ENCODE measurements around the gene MVK.

Gene MVK

GRCh38 chr12:109573029-109573913 is at the start of gene MVK, which contains the start of gene MMAB:
Gene MVK, plus strand, starts transcription at chr12:109573794. Its CDS starts 1,029 bp downstream, at chr12:109574823.
Gene MMAB, minus strand, starts transcription at chr12:109573504. Its CDS starts 24 bp downstream, at chr12:109573480.
- peak; percentile 100 for DNase-seq

DNA sequence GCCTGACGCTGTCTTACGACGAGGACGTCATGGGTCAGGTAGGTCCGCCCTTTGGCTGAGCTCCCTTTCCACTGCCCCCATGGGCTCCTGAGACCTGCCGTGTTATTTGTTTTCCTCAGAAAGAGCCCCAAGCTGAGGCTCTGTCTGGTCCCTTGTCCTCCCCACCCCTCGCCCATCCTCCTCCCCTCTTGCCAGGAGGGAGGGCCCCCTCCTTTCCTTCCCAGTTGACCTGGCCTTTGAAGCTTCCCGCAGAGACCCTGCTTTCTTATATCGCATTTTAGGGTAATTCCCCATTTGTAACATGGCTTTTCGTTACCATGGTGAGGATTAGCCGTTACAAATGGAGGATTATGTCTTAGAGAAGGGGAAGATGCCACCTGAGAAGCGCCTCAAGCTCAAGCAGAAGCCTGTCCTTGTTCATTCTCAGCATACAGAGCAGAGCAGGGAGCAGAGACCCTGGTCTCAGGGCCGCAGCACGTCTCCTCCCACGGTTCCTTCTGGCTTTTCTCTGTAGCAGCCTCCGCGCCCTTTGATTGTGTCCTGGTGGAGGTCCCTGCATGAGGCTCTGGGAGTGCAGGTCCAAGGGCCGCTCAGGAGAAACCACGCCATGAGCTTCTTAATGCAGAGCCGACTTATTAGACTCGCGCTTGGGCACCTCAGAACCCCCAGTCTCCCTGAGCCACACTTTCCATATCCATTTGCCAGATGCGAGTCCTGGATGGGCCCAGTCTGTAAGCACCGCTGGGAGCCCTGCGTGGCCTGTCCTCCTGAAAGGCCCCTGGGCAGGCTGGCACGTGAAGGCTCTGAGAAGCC is 48.9 kb upstream of the MVK start:
- peak; percentile 94 for DNase-seq

GRCh38 chr12:109525279-109525585 is 48.4 kb upstream of the MVK start:
- no peak for DNase-seq

DNA sequence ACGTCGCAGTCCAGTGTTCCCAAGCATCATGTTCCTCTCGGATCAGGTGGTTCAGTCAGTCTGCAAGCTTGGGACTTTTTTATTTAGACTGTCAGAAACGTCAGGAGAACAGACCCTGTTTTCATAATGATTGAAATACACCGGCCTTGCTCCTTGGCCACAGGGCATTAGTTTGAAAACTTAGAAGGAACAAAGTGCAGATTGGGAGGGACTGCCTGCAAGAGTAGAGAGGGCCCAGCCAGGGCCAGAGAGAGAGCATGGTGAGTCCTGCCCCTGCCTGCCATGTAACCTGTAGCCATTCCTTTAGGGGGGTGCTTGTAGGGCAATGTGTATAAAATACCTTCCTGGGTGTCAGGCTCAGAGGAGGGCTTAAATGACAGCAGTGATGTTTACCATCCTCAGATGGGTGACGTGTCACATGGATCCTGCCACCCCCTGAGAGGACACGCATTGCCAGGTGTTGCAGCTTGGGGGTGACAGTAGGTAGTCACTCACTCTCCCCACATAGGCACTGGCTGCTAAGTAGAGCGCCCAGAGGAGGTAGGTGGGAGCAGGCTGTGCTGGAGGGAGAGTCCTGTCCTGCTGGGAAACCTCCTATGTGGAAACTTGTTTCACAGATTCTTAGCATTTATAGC is 46.0 kb upstream of the MVK start:
- no peak for DNase-seq

DNA sequence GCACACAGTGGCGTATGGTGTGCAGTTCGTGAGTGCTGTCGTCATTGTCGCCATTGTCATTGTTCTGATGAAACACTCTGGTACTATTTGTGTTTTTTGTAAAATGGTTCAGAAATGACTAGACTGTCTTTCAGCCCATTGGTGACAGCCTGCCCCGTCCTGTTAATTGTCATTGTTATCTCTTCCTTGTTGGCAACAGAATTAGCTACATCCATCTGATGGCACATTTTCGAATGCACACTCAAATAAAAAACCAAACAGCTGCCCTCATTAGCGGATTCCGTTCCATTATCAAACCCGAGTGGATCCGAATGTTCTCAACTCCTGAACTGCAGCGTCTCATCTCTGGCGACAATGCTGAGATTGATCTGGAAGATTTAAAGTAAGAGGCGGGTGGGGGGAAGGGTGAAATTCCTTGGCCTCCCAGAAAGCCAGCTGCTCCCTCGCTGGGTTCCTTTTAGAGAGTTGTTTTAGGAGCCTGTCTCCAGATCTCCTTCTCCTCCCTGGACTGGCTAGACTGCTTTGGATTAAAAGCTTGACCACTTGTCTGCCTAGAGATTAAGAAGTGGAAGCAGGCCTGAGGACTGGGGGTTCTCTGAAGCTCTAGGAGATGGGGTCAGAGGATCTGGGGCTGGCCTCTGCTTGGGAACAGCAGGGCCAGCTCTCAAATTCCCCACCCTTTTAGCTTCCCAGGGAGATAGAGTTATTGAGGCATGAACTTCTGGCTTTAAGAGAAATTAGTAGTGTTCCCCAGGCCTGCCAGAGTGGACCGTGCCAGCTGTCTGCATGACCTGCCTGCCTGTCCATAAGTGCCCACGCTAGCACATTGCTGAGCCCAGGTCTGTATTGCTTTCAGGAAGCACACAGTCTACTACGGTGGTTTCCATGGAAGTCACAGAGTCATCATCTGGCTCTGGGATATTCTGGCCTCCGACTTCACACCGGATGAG is 43.6 kb upstream of the MVK start:
- peak; percentile 89 for DNase-seq

GRCh38 chr12:109531411-109531810 is 42.2 kb upstream of the MVK start:
- DNase-seq: no peak

- no peak for DNase-seq
Measured at GRCh38 chr12:109532721-109533486, 40.7 kb upstream of the MVK start.

GRCh38 chr12:109533487-109533740 is 40.2 kb upstream of the MVK start:
- no peak for DNase-seq

GRCh38 chr12:109534456-109534855 is 39.1 kb upstream of the MVK start:
- DNase-seq: no peak

DNA sequence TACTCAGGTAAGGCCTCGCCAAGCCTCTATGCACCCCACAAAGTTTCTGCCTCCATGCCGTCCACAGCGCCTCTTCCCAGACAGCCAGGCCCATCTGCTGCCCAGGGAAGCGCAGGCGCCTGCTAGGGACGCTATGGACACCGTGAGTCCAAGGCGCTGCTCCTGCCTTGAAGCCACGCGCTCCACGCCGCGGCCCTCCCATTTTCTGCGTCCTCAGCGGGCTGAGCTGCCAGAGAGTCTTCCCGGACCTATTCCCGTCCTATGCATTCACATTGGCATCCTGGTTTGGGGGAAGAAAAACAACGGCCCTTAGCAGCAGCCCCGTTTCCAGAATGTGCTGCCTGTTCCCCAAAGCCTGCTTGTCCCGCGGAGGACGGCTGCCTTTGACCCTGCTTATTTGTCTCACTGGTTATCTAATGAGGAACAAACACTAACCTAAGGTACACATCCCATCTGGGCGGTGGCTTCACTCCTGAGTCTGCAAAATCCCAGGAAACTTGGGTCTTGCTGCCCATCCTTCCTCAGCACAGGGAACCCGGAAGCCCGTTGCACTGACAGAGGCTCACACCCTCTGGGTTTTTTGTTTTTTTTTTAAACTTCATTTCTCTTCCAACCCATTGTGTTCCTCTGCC is 38.2 kb upstream of the MVK start:
- DNase-seq: no peak

- no peak for DNase-seq
Measured at GRCh38 chr12:109535863-109536250, 37.7 kb upstream of the MVK start.

DNA sequence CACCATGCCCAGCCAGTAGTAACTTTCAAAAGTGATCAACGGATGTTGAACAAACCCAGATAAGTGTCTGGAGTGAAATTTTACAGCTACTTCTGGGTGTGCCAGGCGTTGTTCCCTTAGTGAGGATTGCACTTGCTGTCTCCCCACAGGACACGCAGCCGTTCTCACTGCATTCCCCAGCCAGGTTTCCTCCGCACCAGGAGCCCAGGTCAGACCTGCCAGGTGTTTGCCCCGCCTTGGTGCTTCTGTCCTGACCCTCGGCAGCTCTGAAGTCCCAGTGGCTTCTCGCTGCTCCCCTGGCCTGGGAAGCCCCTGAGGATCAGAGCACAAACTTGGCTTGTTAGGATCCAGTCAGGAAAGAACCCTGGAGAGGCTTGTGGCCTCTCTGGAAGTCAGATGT is 36.5 kb upstream of the MVK start:
- no peak for DNase-seq

- DNase-seq: peak; percentile 86
Measured at GRCh38 chr12:109538191-109538863, 35.3 kb upstream of the MVK start.

DNA sequence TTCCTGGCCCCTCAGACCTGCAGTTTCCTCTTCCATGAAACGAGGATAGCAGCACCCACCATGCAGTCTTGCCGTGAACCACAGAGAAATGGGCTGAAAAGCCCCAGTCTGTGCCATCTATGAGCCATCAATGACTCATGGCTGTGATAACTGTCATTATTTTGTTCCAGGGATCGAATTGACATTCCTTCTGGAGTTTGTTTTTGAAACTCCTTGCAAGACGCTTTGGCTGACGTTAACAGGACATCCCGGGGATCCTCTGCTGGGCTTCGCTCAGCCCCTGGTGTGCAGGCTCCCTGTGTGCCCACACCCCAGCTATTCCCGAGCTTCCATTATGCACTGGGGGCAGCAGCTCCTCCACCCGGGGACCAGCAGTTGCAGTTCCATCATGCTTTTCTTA is 34.1 kb upstream of the MVK start:
- no peak for DNase-seq

GRCh38 chr12:109540526-109541412 is 32.8 kb upstream of the MVK start:
- no peak for DNase-seq

DNA sequence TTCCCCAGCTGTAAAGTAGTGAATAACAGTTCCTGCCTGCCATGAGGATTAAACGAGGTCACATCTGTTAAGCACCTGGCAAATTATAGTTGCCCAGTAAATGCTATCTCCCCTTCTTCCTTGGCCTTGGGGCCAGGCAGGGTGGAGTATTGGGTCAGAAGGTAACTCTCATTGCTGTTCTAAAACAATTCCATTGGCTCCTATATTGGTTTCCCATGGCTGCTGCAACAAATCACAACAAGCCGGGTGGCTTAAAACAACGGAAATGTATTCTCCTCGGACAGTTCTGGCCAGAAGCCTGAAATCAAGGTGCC is 32.2 kb upstream of the MVK start:
- DNase-seq: peak; percentile 58

DNA sequence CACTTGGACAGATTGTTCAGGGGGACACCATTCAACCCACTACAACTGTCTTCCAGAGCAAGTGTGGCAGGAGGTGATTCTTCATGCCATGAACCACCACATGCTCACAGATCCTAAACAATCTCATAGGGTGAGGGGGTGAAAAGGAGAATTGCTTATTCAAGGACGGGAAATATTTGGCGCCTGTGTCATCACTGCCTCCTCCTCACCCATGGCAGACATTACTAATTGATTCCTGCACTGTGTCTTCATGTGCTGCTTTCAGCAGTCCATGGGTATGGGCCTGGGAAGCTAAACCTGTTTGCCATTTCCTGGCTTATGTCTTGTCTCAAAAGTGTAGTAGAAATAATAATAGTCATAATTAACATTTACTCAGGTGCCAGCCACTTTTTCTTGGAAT is 31.6 kb upstream of the MVK start:
- no peak for DNase-seq

GRCh38 chr12:109542876-109543275 is 30.7 kb upstream of the MVK start:
- DNase-seq: no peak

- DNase-seq: no peak
Measured at GRCh38 chr12:109544955-109545531, 28.6 kb upstream of the MVK start.

DNA sequence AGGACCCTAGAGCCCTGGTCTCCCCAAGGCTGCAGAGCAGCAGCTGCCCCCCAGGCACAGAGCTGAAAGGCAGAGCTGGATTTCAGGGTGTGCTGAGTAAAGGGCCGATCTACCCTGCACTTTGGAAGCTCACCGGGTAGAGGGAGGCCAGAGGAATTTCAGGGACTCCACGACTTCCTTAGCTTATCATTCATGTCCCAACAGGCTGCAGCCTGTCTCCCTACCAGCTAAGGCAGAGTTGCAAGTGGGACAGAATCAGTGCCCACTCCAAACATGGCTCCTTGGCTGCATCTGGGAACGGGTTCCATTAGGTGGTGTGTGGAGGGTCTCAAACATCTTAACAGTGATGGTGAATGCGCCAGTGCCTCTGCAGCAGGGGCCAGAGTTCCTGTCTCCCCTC is 27.8 kb upstream of the MVK start:
- no peak for DNase-seq
